GM20431 (cell line): ENCODE results near the gene DNAJA4.

Experiments used
- in situ Hi-C: fragments of 300-500 bp; cut with MseI, MboI; formaldehyde crosslinking; loops from one replicate; pipeline ENCODE4 v1.15.0; 2020; ENCODE audit warnings: low sequenced_read_pairs; ENCODE audit not compliant: unreplicated experiment

The DNAJA4 gene

GRCh38 chr15:78325092-78325843, 60.9 kb downstream of the DNAJA4 start:
- in situ Hi-C loops, result no loop called here

- in situ Hi-C loops, result no loop called here
These were observed 63.1 kb downstream of the DNAJA4 start for GRCh38 chr15:78327466-78327865.

GRCh38 chr15:78329625-78330024, 65.3 kb downstream of the DNAJA4 start:
- in situ Hi-C loops, result no loop called here
